A204.1 (cell line): Measurements from ENCODE around the gene KCNA5.

Source experiments
- FAIRE-seq: peaks from 2 replicates; lab custom pipeline; 2012; peaks lifted over from hg19 to GRCh38; lab: Jason Lieb, UNC

KCNA5 gene

GRCh38 chr12:5064913-5065490 lies 21.3 kb downstream of the KCNA5 start:
- FAIRE-seq = no peak

GRCh38 chr12:5066251-5066650 lies 22.6 kb downstream of the KCNA5 start:
- FAIRE-seq = no peak

- no peak for FAIRE-seq
Observed at GRCh38 chr12:5068126-5068525, 24.4 kb downstream of the KCNA5 start.

- no peak for FAIRE-seq
Observed at GRCh38 chr12:5068619-5069018, 24.9 kb downstream of the KCNA5 start.

GRCh38 chr12:5070090-5070489 lies 26.4 kb downstream of the KCNA5 start:
- no peak for FAIRE-seq

- FAIRE-seq = no peak
Observed at GRCh38 chr12:5071496-5071895, 27.8 kb downstream of the KCNA5 start.

GRCh38 chr12:5072311-5072710 lies 28.6 kb downstream of the KCNA5 start:
- FAIRE-seq = no peak

- no peak for FAIRE-seq
Observed at GRCh38 chr12:5073054-5073453, 29.4 kb downstream of the KCNA5 start.

GRCh38 chr12:5073853-5074252 lies 30.2 kb downstream of the KCNA5 start:
- no peak for FAIRE-seq

GRCh38 chr12:5076761-5077160 lies 33.1 kb downstream of the KCNA5 start:
- no peak for FAIRE-seq

GRCh38 chr12:5078423-5078822 lies 34.7 kb downstream of the KCNA5 start:
- FAIRE-seq = no peak

GRCh38 chr12:5081016-5081415 lies 37.3 kb downstream of the KCNA5 start:
- FAIRE-seq = no peak

GRCh38 chr12:5083955-5084849 lies 40.5 kb downstream of the KCNA5 start:
- peak; percentile 91 for FAIRE-seq

GRCh38 chr12:5085896-5086295 lies 42.2 kb downstream of the KCNA5 start:
- no peak for FAIRE-seq

- no peak for FAIRE-seq
Observed at GRCh38 chr12:5087831-5088554, 44.3 kb downstream of the KCNA5 start.

- FAIRE-seq = no peak
Observed at GRCh38 chr12:5088586-5089264, 45.0 kb downstream of the KCNA5 start.

- FAIRE-seq = no peak
Observed at GRCh38 chr12:5094551-5094950, 50.9 kb downstream of the KCNA5 start.

GRCh38 chr12:5094986-5095385 lies 51.3 kb downstream of the KCNA5 start:
- FAIRE-seq = no peak
